Transverse colon (tissue), 4 donors: ENCODE data around the gene ARCN1.

Experiments
- CTCF ChIP-seq, 5 experiments: fragments of 200-600 bp in 3 of 5; fragments of 450-650 bp in 2 of 5; sonication (generic) in 3 of 5; IDR thresholded peaks; 1 replicate in 2 of 5; 2 replicates in 3 of 5; pipeline ENCODE4 v1.5.1; 2016 to 2017; ENCODE audit warnings: antibody characterized with exemption in 5 of 5, inconsistent platforms in 3 of 5, mild to moderate bottlenecking in 2 of 5, moderate library complexity in 1 of 5
- POLR2AphosphoS5 ChIP-seq, 3 donors: sonication (generic); formaldehyde crosslinking; IDR thresholded peaks; one replicate each; pipeline ENCODE4 v1.6.1; 2016; ENCODE audit warnings: antibody characterized with exemption in 3 of 3

DNA sequence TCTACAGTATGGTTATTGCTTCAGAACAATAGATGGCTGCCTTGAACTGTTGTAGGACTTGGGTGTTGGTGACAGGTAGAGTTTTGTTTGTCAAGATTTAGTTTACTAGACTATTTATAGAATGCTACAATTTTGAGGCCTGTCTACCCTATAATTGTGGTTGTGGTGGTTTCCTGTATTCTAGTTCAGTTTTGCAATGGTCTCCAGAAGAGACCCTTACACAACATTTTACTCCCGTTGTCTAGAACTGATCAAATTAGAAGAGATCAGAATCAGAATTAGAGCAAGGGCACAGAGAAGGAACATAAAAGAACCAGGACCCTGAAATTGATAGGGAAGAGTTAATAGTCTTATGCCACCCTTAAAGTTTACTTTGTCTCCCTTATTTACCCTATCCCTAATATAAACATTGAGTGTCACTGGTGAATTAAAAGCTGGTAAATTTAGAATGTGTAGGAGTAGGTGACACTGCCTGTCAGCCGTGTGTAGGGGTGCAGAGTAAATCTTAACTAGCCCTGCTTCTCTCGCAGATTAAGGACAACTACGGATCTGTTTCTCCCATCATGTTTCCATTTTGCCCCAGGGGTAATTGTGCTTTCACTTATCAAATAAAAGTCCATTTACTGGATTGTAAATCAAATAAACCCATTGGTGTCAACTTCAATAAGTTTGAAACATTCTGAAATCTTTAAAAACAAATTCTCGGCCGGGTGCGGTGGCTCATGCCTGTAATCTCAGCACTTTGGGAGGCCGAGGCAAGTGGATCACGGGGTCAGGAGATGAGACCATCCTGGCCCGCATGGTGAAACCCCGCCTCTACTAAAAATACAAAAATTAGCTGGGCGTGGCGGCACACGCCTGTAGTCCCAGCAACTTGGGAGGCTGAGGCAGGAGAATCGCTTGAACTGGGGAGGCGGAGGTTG, 24.3 kb downstream of the ARCN1 start:
- no peak for TF ChIP-seq CTCF (IDR thresholded peaks at IDR 0.05)
- no peak for TF ChIP-seq POLR2AphosphoS5 (IDR thresholded peaks at IDR 0.05)
